Fibroblast of pulmonary artery (primary cell): ENCODE data around the gene BRCC3.

Source experiments
- DNase-seq: peaks from one replicate; pipeline ENCODE4 v3.0.0-alpha.2; 2010; ENCODE audit warnings: low read depth
- H3K4me3 ChIP-seq: replicated peaks from 2 replicates; pipeline ENCODE4 v1.5.1; 2011; ENCODE audit warnings: low read depth, mild to moderate bottlenecking, control low read depth, low read length, moderate library complexity
- TF ChIP-seq, protein P1 (sequence below): IDR thresholded peaks from 2 replicates; pipeline ENCODE4 v1.5.1; 2011; ENCODE audit warnings: mild to moderate bottlenecking, control low read depth, low read length, inconsistent platforms; ENCODE audit errors: missing control alignments

Gene BRCC3

GRCh38 chrX:155070663-155070974 lies 689 bp upstream of the BRCC3 start:
- TF ChIP-seq, protein P1, sequence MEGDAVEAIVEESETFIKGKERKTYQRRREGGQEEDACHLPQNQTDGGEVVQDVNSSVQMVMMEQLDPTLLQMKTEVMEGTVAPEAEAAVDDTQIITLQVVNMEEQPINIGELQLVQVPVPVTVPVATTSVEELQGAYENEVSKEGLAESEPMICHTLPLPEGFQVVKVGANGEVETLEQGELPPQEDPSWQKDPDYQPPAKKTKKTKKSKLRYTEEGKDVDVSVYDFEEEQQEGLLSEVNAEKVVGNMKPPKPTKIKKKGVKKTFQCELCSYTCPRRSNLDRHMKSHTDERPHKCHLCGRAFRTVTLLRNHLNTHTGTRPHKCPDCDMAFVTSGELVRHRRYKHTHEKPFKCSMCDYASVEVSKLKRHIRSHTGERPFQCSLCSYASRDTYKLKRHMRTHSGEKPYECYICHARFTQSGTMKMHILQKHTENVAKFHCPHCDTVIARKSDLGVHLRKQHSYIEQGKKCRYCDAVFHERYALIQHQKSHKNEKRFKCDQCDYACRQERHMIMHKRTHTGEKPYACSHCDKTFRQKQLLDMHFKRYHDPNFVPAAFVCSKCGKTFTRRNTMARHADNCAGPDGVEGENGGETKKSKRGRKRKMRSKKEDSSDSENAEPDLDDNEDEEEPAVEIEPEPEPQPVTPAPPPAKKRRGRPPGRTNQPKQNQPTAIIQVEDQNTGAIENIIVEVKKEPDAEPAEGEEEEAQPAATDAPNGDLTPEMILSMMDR, result no peak
- peak overlapping the region; percentile 68 for H3K4me3 ChIP-seq
- no peak for DNase-seq

- DNase-seq, result no peak
- TF ChIP-seq, protein P1, result no peak
- peak overlapping the region; percentile 72 for H3K4me3 ChIP-seq
Measured at GRCh38 chrX:155071694-155072280, 479 bp downstream of the BRCC3 start.

DNA sequence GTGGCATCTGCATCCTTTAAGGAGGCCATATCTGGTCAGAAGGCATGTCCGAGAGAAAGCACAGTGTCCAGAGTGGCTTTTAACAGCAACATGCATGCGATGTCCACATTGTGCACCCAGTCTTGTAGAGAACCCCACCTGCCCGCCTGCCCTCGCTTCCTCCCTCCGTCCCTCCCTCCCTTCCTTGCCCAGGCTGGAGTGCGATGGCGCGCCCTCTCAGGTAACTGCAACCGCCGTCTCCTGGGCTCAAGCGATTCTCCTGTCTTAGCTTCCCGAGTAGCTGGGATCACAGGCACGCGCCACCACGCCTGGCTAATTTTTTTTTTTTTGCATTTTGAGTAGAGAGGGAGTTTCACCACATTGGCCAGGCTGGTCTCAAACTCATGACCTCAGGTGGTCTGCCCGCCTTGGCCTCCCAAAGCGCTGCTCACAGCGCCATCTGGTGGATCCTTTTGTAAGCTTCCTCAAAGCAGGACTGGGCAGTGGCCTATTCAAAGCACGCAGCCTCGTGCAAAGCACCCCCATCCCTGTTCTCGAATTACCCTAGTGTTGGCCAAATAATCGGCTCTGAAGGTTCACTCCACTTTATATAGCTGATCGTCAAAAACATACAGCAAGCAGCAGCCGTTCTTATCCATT lies 15.0 kb downstream of the BRCC3 start:
- TF ChIP-seq, protein P1, result peak; percentile 43
- no peak overlapping the region for H3K4me3 ChIP-seq
- peak; percentile 53 for DNase-seq

DNA sequence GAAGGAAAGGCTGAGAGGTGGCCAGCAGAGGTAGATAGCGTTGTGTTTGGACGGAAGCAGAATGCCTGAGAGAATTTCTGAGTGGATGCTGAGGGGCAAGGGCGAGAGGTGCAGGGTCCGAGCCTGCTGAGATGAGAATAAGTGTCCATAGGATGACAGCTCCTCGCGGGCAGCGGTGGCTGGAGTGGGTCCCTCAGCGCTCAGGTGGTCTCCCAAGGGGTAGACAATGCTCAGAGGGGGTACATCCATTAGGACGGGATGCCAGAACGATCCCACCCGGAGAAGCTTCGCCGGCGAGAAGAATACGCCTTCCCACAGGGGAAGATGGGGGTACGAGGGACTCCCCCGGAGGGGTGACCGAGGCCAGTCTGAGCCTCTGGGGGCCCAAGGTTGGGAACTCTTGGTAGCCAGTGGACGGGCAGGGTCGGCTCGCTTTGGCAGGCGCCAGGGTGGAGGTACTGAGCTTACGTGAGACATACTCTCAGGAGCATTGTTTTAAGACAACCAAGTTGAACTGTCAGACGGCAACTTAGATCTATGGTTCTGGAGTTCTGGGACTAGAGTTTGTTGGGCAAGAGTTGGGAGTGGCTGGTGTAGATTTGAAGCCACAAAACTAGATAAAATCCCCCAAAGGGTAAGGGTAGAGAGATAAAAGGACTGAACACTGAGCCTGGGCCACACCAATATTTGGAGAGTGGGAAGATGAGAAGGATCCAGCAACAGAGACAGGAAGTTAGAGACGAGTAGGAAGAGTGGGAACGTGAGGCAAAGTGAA lies 15.8 kb downstream of the BRCC3 start:
- DNase-seq, result no peak
- TF ChIP-seq, protein P1, result no peak
- H3K4me3 ChIP-seq, result no peak overlapping the region

DNA sequence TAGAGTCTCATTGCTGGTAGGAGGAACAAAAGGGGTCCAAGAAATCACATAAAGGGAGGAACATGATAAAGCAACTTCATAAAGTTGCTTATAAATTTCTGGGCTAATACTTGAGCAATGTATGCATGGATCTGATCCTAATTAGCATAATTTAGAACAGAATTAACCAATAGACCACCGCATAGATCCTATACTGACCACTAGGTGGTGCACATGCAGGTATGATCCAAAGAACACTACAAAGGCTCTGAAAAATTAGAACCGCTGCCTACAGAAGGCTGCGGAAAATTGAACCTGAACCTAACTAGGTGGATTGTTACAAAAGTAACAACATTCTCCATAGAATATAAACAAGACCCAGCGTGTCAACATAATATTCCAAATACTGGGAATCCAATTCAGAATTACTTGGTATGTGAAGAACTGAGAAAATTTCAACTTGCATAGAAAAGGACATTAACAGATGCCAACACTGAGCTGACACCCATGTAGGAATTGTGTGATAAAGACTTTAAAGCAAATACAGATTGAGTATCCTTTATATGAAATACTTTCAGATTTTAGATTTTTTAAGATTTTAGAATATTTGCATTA lies 23.3 kb downstream of the BRCC3 start:
- DNase-seq, result peak; percentile 43
- TF ChIP-seq, protein P1, result peak; percentile 62
- no peak overlapping the region for H3K4me3 ChIP-seq

DNA sequence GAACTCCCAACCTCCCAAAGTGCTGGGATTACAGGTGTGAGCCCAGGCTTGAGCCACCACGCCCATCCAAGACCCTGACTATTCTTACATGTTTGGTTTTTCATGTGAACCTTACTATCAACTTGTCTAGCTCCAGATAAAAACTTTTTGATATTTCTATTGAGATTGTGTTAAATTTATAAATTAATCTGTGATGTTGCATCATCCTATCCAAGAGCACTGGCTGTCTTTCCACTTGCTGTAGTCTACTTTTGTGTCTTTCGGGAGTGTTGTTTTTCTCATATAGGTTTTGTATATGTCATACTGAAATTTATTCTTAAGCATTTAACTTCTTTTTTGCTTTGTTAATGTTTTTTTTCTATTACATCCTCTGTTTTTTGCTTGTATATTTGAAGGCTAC lies 34.6 kb downstream of the BRCC3 start:
- TF ChIP-seq, protein P1, result no peak
- H3K4me3 ChIP-seq, result no peak overlapping the region
- DNase-seq, result no peak
